SW 1271 (cell line): Measurements from ENCODE around the gene MUC20.
A peak's percentile ranks its signal among the peaks of the same experiment; 100 is the strongest.
"Not testable (repeated sequence)": the region's sequence is repeated elsewhere in the genome, so short reads cannot be mapped to it uniquely, and the experiment has no call there.

Experiments used
- DNase-seq, 2 experiments: peaks; one replicate each; lab custom pipeline; 2025; lab: John Stamatoyannopoulos, UW

The MUC20 gene

DNA sequence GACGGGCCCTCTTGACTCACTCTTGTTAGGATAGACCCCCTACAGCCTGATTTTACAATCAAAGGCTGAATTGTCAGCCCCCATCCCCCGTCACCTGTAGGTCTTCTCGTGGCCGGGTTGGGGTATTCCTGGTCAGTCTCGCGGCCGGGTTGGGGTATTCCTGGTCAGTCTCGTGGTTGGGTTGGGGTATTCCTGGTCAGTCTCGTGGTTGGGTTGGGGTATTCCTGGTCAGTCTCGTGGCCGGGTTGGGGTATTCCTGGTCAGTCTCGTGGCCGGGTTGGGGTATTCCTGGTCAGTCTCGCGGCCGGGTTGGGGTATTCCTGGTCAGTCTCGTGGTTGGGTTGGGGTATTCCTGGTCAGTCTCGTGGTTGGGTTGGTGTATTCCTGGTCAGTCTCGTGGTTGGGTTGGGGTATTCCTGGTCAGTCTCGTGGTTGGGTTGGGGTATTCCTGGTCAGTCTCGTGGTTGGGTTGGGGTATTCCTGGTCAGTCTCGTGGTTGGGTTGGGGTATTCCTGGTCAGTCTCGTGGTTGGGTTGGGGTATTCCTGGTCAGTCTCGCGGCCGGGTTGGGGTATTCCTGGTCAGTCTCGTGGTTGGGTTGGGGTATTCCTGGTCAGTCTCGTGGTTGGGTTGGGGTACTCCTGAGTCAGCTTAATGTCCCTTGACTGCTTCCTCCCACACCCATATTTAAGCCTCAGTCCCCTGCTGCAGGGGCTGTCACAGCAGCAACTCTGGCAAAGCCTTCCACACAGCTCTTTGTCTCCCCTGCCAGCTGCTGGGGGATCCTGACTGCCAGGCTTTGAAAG, 50.3 kb downstream of the MUC20 start:
- DNase-seq: not testable (repeated sequence)

DNA sequence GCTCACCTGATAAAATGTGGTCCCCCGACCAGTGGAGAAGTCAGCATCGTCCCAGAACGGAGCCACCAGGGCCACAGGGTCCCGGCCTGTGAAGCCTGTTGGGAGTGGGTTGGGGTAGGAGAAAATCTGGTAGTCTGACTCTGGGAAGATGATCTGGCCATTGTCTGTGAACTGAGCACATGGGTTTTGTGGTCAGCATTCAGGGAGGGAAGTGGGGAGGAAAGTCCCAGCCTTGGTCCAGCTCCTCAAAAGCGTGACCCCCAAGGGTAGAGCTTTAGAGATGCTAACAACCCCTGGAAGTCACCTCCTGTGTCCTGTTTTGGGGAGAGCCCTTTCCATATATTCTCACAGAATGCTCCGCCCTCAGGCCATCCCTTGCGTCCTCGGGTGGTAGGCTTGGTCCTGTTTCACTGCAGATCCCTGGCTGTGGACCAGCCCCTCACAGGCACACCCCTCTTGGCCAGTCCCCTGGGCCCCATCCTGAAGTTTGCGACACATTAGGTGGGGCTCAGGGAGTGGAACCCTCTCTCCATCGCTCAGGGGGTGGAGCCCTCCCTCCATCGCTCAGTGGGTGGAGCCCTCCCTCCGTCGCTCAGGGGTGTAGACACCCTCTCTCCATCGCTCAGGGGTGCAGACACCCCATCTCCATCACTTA, 51.0 kb downstream of the MUC20 start:
- DNase-seq: no peak

- no peak for DNase-seq
These were observed 53.3 kb downstream of the MUC20 start for GRCh38 chr3:195773956-195774537.

DNA sequence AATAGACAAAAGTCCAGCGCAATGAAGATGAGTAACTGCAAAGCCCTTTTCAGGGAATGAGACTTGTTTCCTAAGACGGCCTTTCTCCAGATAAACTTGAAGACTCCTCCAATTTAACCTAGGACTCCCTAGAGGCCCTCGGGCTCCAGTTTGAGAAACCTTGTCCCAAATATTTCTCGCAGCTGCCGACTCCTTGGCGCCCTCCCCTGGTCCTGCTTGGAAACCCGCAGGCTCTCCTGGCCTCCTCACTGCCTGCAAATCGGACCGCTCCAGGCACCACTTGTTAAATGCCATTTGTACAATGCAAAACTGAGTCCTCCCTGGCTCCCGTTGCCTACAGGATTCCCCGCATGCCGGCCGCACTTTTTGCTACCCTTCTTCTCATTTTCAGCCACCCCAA, 54.1 kb downstream of the MUC20 start:
- DNase-seq: peak; percentile 14 to 15

DNA sequence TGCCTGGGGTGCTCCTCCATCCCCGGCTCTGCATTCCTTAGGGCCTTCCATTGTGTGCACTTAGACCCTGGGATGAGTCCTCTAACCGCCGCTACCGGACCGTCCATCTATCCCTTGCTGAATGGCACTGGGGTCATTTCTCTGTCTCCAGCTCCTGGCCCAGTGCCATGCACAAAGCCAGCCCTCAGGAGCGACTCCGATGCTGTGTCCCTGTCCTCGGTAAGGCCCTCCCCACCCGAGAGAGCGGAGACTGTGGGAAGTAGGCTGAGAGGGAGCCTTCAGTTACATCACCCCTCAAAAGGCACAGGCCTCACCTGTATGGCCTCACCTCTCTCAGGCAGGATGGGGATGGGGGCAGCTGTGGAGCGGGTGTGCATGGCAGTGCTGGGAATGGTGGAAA, 57.2 kb downstream of the MUC20 start:
- DNase-seq: no peak

- DNase-seq: not testable (repeated sequence)
These were observed 60.5 kb downstream of the MUC20 start for GRCh38 chr3:195781236-195781635.
